LNCAP (cell line): ENCODE results near the gene CELF4.

ENCODE experiments used
- TF ChIP-seq, protein P1 (sequence below): fragments of 450-650 bp; IDR thresholded peaks from 2 replicates; pipeline ENCODE4 v1.5.1; 2017; ENCODE audit warnings: mild to moderate bottlenecking

The CELF4 gene

DNA sequence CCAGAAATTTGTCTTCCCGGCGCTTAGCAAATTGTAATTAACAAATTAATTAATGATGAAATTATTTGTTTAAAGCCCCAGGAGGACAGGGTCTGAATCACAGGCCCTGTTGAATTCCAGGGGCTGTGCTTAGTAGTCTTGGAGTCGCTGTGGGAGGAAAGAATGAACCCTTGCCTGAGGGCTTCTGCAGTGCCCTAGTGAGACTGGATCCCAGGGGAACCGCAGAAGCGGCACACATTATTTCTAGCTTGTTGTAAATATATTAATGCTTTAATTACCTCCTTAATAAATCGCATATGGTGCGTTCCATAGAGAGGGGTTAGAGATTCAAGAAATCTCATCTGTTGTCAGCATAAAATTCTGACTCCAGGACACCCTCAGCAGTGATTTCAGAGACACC is 235.4 kb downstream of the CELF4 start:
- TF ChIP-seq, protein P1, sequence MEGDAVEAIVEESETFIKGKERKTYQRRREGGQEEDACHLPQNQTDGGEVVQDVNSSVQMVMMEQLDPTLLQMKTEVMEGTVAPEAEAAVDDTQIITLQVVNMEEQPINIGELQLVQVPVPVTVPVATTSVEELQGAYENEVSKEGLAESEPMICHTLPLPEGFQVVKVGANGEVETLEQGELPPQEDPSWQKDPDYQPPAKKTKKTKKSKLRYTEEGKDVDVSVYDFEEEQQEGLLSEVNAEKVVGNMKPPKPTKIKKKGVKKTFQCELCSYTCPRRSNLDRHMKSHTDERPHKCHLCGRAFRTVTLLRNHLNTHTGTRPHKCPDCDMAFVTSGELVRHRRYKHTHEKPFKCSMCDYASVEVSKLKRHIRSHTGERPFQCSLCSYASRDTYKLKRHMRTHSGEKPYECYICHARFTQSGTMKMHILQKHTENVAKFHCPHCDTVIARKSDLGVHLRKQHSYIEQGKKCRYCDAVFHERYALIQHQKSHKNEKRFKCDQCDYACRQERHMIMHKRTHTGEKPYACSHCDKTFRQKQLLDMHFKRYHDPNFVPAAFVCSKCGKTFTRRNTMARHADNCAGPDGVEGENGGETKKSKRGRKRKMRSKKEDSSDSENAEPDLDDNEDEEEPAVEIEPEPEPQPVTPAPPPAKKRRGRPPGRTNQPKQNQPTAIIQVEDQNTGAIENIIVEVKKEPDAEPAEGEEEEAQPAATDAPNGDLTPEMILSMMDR, result no peak

DNA sequence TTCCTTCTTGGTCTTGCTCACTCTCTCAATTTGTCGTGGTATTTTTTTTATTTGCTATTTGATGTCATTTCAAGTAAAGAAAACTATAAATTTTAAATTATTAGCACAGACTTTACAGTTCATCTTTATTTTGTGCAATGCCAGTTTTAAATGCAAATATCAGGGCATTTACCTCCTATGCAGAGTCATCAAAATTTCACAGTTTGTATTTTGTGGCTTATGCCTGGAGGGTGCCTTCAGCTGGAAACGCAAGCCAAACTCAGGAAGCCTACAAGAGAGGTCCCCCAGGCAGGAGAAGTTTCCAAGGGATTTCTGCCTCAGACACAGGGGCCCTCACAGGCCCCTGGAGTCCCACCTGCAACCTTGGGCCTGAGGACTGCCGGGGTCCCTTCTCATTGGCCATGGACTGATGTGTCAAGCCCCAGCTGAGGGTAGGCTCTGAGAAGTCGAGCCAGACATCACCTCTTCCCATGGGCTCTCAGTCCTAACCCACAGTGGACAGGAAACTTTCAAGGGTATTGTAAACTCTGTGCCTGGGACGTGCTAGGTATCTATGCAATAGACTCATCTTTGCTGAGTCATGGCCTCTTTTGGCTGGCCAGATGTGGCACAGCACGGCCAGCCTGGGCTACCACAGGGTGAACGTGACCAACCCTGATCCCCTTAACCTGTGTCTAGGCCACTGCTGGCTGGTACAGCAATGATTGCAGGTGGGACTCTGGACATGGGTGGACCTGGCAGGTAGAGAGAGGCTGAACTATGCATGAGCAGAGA is 236.5 kb downstream of the CELF4 start:
- TF ChIP-seq, protein P1, result no peak

DNA sequence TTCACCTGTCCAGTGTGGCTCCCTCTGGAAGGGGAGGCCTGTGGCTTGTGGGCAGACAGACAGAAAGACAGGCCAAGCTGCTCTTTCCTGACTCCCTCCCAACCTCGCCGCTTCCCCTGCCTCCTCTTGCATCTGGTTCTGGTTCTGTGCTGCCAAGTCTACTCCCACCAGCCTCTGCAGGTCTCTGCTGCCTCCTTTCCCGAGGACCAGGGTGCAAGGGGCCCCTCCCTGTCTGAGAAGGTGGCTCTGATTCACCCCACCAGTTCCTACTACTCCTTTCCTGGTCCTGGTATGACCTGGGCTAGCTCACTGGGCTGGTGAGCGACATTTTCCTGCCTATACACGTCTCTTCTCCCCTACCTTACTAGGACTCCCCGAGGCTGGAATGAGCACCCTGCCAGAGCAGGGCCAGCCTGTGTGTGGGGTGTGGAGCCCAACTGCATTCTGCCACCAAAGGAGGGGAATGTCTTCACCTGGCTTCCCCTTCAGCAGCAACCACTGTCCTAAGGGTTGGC is 238.5 kb downstream of the CELF4 start:
- TF ChIP-seq, protein P1, result no peak

DNA sequence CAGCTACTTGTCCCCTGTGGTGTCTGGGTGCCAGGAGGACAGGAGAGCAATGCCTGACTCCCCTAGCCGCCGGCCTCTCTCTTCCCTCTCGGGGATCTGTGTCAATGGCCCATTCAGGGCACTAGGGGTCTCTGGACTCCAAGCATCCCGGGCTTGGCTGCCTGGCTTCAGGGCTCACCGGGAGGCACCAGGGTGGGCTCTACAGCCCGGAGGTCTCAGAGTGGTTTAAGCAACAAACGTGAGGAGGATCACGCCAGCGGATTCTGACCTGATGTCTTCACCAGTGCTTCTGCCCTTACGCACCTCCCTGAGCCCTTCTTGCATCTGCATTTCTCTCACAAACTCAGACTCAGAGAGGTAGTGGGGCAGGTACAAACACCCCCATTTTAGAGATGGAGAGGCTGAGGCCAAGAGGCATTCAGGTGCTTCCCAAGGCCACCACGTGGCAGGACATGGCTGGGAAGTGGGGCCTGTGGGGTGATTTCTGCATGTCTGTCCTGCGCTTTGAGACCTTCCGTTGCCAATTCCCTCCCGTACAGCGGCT is 243.0 kb downstream of the CELF4 start:
- TF ChIP-seq, protein P1, result peak; percentile 90

DNA sequence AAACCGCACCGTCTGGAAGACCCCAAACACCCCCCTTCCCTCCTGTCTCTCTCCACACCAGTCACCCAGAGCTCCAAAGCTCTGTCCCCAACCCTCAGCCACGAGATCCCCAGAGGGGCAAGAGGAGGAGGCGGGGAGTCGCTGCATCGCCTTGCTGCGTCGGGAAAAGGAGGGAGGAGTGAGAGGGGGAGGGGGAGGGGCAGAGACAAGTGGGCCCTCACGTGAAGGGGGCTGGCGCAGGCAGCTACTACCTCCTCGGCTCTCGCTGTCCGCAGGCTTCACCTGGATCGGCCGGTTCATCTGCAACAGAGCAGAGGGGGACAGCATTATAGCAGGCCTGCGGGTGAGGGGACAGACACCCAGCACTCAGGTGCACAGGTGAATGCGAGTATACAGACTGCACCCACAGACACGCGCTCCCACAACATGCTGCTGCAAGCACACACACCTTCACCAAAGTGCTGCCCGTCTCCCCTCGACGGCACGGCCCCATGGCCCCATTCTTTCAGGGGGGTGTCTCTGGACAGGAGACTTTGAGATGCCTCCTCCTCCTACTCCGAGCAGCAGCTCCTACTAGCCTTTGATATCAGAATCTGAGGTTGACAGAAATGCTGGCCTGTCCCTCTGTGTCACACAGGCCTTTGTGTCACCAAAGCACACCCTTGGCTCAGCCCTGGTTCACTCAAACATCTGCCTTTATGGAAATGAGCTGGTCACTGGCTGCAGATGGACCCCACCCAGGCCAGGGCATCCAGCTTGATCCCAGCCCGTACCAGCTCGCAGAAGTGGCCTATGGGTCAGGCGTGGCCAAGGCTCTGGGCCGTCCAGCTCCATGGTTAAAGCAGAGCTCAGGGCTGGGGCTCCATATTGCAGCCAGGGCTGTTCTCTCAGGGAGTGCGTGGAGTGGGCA is 243.8 kb downstream of the CELF4 start:
- TF ChIP-seq, protein P1, result no peak

DNA sequence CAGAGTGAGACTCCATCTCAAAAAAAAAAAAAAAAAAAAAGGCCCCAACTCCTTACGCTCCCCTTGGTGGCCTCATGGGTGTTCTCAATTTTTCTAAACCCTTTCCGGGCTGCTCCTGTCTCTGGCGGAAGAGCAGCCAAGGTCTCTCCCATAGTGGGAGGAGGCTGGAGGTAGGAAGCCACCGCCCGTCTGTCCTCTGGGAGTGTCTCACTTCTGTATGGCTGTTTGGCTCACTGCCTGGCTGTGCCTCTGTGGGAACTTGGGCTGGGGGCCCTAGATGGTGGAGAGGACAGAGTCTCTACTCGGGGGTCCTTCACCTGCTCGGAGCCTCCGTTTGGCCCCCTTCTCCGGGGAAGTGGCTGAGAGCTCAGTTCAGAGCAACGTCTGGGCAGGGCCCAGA is 245.3 kb downstream of the CELF4 start:
- TF ChIP-seq, protein P1, result no peak
